ELR (cell line): ENCODE results near the gene CD83.

Source experiments
- DNase-seq: peaks from one replicate; pipeline ENCODE4 v3.0.0-alpha.2; 2015; ENCODE audit warnings: low read depth

The CD83 gene

DNA sequence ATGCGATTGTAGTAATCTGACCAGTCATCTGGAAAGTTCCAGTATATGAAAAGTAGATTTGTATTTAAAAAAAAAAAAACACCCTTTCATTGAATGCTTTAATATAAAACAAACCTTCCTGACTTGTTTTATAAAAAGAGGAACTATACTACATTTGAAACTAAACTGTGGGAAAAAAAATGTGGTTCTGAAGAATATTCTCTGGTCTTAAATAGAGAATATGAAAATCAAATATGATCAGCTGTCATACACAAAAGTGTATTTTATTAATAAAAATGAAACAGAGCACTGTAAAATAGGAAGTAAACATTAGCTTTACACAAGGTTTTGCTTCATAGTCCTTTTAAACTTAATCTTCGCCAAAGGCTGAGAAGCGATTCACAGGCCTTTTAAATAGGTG, 25.3 kb upstream of the CD83 start:
- DNase-seq = no peak

DNA sequence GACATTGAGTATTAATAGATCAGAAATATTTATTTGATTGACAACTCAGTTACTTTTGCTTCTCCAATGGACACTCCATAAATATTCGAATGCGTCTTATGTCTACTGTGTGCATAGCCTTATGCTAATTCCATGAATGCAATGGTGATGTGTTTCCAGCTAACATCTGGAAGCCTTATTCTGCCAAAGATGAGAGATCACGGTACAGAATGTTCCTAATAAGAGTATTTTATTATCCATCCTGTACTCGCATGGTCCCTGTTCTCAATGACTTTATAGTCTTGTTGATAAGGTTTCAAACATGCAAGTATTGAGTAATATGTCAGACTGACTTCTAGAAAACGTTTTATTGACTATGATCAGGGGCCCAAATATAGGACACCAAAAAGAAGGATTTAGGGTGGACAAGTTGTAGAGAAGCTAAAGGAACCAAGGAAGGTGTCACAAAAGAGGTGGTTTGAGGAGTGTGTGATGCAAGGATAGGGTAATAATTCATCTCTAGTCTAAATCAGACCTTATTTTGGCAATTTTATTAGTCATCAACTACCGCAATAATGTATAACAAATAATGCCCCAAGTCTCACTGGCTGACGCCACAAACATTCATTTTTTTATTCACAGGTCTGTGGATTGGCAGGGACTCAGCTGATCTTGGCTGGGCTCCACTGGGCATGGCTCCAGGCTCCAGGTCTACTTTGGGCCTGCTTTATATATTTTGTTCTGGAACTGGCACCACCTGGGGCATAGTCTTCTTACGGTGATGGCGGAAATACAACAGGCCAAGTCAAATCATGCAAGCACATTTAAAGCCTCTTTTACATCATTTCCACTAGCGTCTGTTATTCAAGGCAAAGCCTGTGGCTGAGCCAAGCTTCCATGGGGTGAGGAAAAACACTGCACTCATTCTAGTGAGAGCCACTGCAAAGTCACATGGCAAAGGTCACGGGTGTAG, 24.5 kb upstream of the CD83 start:
- no peak for DNase-seq

DNA sequence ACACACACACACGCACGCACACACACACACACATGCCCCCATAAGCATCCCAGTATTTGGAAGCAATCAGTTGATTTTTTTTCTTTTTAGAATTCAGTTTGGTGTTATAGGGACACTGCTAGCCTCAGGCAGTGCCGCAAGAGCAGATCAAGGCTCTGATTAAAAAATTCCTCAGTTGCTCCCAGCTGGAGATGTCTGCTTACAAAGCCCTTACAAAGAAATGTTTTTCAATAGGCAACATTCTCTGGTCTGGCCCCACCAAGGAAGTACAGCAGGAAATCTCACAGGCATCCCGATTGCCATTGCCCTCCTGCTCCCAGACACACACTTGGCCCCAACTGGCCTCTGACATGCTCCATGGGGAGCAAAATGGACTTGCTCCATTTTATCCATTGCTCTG, 22.9 kb upstream of the CD83 start:
- no peak for DNase-seq

DNA sequence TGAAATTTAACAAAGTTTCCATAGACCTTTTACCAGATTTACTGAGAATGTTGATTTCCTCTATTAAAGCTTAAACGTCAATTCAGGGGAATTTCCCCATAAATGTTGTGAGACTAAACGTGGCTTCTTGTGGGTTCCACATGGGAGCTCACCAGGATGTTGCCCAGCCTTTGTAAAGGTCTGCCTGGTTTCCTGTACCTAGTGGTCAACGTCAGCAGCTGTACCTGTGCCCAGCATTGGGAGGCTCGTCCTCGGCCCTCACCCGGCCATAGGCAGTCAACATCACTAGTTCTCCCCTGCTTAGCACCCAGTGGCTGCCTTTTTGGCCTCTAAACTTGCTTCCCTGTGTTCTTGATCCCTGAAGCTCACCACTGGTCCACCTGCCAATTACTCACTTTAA, 22.1 kb upstream of the CD83 start:
- DNase-seq = no peak

DNA sequence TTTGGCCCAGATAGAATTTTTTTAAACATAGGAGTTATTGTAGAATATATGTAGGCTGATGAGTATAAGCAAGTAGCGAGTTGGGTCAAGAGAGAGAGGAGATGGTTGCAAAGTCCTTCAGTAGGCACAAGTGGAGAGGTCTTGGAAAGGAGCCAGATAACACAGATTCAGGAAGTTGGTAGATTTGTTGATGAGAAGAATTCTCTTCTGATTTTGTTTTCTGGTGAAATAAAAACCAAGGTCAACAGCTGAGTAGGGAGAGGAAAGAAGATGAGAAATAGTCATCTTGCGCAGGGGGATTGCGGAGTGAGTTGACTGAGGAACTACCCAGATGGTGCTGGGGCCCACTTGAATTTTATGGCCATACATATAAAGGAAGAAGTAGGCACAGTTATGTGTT, 17.4 kb upstream of the CD83 start:
- no peak for DNase-seq

DNA sequence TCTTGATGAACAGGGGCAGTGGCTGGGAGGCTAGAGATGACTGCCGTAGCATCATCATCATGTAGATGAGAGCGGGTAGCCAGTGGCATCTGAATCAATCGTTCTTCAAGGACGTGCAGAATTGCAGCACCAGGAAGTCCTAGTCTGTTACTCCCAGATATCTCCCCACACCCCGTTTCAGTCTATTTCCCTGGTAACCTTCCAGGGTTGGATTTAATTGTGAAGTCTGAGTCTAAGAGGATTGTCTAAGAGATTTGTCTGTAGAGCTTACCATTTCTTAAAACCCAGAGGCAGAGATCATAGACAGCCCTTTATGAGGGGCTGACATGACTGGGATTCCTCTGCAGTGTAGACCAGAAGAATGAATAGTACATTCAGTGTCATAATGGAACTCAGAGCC, 16.6 kb upstream of the CD83 start:
- no peak for DNase-seq

DNA sequence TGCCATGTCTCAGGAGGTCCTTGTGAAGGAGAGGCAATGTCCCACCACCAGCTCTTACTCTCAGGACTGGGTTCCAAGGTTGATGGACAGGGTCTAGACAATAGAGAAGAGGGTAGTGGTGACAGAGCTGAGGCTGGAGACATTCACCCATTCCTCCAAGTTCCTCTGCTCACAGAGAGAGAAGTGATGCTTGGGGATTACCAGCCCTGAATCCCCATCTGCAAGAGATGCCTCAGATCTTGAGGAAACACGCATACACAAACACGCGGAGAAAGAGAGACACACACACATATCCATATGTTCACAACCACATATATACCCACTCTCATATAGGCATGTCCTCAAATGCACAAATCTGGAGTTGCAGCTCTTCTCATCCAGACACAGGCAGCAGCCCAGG, 15.2 kb upstream of the CD83 start:
- no peak for DNase-seq

DNA sequence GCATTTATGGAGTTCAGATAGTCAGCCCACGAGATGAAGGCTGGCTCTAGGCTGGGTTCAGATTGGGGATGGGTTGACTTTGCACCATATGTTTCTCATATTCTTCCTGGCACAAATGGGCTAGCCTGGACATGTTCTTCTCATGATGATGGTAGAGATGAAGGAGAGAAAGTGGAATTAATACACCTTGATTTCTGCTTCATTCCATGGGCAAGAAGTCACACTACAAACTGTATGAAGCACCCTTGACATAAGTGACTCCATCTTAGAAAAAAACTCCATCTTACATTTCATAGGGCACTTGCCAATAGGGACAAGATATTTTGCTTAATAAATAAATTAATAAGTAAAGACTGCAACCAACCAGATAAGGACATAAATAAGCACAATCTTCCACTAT, 12.0 kb upstream of the CD83 start:
- no peak for DNase-seq

DNA sequence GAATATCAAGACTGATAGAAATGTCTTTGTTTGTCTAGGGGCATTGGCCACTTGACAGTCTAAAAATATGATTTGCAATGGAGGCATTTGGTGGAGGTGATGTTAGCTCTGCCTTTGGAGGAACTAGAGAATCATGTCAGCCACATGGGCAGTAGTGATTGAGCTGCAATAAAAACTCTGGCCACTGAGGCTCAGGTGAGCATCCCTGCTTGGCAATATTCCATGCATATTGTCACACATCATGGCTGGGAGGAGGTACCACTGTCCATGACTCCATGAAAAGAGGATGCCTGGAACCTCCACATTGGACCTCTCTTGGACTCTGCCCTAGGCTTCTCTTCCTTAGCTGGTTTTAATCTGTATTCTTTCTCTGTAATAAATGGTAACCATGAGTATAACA, 10.6 kb upstream of the CD83 start:
- DNase-seq = no peak

DNA sequence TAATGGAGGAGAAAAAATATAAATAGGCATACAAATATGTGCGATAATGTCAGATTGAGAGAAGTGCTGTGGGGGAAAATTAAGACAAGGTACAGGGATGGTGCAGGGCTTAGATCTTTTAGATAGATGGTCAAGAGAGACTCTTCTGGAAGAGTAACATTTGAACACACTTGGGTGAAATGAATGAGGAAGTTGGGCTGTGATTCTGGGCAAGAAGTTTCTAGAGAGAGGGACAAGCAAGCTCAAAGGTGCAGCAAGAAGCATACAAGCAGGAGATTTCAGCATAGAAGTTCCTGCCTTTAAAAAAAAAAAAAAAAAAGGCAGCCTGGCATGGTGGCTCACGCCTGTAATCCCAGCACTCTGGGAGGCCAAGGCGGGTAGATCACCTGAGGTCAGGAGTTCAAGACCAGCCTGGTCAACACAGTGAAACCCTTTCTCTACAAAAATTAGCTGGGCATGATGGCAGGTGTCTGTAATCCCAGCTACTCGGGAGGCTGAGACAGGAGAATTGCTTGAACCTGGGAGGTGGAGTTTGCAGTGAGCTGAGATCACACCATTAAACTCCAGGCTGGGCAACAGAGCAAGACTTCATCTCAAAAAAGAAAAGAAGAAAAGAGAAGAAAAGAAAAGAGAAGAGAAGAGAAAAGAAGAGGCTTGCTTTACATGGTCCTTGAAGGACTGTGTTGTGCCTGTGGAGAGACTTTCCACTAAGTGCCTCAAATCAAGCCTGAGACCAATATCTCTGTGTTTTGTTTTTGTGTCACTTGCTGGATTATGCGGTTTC, 9.7 kb upstream of the CD83 start:
- no peak for DNase-seq

DNA sequence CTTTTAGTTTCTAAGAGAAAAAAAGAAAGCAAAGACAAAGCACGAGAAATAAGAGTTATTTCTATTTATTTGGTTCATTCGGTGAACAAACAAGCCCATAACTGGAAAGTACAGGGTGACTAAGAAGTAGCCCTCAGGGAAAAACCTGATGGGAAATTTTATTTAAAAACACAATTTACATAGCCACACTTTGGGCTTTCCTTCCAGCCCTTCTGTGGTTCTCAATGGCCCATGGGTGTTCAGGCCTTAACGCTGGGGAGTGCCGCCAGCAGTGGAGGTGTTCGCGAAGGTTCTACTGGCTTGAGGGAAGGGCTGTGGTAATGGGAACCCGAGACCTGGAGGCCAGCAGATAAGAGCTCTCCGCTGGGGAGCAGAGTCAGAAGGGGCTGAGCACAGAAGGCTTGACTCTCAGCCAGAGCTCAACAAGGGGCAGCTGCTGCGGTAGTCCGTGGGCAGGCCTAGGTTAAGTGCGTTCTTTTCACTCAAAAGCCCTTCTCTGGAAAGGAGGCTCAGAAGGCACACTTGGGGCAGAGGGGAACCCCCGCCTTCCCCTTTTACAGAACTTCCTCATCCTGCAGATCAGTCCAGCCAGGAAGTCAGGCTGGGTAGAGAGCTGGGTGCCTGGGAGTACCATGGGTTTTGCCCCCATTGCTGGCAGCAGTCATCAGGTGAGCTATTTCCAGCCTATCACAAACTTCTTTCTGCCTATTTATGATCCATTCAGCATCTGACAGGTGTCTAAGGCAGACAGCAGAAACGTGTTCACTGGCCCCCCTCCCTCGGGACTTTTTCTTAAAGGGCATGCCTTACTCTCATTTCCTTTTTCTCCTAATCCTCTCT, 8.8 kb upstream of the CD83 start:
- no peak for DNase-seq

DNA sequence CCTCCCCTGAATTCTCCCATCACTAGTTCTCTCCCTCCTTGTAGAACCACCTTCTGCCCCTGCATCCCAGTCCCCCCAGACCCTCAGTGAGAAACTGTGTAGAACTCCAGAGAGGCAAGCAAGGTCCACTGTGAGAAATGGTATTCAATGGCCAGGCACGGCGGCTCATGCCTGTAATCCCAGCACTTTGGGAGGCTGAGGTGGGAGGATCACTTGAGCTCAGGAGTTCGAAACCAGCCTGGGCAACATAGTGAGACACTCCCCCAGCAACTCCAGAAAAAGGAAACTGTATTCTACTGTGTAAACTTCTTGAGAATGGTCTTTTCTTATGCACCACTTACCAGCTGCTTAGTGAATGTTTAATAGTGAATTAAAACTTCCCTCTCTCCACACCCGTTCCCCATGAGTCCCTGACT, 8.2 kb upstream of the CD83 start:
- no peak for DNase-seq

DNA sequence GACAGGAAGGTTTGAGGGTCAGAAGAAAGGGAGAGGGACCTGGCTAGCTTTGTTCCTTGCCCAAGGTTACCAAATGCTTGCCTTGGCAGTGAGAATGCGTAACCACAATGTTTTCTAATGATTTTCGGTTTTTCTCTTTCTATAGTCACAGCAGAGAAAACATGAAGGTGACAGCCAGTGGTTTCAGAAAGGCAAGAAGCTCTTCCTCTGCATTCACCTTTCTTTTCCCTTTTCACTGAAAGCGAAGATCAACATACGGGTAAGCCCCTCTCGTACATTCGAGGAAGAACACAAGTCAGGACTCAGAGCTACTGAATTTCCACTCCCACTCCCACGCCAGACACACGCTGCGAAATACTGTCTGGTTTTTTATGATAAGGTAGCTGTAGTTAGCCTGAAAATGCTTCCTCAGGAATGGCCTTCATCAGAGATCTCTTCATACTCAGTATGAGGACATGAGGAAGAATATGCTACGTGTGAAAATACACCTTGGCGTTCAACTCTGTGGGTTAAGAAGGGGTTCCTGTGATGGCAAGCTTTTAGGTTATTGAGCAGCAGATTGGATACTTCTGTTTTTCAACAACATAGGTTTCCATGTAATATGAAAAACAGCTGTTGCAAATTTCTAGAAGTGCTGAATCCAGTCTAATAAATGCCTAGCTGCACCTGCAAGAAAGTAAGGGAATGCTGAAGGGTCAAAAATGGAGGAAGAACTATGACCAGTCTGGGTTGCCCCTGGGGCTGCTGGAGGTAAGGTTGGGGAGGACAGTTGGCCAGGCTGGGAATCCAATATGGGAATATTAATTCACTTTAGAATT, 7.4 kb upstream of the CD83 start:
- DNase-seq = no peak

DNA sequence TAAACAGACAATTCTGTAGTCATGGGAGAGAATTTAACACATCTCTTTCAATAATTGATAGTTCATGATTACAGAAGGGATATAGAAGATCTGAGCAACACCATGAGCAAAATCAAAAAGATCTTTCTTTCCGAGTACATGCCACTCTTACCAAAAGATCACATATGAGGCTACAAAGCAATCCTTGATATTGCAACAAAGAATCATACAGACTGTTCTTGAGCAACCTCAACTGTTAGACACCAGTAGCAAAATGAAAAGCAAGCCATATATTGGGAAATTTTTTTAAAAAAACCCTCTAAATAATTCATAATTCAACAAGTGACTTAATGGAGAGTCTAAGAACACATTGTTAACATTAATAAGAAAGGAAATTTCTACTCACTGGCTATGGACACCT, 3.6 kb upstream of the CD83 start:
- DNase-seq = no peak

DNA sequence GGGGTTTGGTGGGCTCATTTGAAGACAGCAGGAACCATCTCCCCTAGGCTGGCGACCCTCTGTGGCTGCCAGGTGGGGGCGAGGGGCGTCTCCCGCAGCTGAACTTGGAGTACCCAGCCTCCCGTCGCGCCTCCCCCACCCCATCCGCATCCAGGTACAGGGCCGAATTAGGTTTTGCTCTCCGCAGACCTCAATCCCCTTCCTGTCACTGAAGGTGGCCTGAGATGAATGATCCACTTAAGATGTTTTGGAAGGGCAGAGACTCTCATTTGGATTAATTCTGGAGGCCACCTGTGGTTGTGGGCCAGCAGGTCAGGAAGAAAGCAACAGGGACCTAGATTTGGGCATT, 493 bp downstream of the CD83 start:
- DNase-seq = no peak

DNA sequence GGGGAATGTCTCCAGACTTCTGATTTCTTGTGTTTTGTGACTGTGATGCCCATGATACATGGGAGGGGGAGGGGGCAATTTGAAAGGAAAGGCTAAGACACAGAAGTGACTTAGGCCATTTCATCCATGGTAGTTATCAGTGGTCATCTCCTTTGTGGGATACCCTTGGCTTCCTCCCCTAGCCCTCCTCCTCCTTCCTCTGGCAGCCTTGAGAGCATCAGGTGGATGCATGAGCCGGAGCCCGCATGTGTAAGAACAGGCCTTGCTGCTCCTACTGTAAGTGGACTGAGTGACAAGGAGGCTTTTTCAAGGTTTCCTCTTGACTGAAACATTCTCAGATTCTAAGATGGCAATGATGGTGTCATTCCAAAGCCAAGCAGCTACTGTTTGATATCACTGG, 874 bp downstream of the CD83 start:
- no peak for DNase-seq

DNA sequence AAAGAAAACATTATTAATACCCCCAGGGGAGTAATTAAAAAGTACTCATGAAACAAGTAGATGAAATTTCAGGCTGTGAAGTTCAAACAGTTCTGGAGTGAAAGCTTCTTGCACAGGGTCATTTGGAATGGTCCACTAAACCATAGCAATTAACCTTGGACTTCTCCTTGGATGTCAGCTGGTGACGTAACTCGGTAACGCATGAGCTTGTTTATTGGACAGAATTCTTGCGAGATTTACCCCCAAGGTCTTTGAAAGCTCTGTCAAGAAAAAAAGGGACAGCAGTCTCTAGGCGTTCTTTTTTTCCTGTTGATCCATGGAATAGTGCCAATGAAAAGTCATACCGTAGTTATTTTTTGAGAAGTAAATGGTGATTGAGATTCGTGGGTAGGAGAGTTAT, 2.2 kb downstream of the CD83 start:
- DNase-seq = no peak

DNA sequence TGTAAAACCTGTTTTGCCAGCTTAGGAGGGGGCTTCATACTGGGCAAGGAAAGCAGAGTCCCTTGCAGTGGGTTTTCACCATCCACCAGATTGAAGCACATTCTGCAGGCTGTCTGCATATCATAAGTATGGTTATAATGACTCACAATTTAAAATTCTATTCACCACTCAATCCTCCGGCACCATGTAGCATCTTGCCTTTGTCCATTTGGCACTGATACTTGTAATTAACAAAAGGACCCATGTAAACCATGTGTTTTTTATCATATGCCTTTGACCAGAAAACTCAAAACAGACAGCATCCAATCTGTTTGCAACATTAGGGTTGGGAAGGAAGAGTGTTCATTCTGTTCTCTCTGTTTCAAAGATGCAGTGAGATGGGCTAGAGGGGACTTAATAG, 3.0 kb downstream of the CD83 start:
- DNase-seq = no peak

DNA sequence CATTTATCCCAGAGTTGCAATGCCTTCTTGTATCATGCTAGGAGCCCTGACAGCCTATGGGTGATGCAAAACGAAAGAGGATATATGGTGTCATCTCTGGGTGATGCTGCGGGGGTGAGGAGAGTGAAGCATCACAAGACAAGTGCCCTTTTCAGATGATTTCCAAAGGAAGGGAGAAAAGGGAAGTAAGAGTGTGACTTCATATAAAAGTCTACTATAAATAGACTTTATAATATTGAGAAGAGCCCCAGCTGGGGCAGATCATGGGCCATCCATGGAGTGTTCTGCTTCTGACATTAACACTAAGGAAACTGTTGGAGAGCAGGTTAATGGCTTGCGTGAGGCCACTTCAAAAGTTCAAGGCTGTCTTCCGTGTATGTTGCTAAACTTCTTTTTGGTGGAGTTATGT, 4.4 kb downstream of the CD83 start:
- DNase-seq = no peak

DNA sequence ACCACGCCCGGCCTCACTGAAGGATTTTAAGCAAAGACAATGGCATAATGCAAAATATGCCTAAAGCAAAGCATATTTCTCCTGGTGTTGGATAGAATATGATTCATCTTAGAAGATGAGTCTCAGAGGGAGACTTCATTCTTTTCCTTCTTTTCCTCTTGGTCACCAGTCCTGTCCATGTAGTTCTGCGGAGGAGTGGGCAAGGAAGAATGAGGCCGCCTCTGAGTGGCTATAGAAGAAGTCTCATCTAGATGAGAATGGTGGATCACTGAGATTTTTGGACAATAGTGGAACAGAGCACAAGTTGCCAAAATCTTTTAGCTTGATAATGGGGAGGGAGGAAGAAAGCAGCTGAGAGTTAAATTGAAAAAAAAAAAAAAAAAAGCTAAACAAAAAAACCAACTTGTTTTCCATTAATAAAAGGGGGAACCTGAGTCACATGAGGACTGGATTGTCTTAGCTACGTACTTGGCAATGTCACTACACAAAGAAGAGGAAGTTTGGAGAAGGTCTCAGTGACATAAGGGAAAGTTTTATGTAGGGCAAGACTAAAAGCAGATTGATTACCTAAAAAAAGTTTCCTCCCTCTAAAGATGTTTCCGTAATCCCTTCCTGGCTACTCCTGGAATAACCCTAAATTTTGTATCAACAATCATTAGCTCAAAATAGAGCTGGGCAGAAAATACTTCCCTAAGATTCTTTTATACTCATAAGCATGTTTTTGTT, 6.0 kb downstream of the CD83 start:
- peak; percentile 57 for DNase-seq

DNA sequence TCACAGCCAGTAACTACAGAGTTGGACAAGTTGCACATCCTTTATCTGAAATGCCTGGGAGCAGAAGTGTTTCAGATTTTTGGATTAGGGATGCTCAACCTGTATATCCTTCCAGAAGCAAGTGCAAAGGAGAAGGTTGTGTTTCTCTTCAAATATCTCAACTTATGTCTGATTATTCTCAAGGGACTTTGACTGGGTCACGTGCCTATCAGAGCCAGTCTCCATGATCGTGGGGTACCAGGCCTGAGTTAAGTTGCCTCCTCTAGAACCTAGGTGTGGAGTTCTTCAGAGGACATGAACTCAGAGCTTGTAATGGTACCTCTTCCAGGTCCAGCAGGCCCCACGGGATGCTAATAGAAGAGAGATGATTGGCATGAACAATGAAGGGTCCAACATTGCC, 7.8 kb downstream of the CD83 start:
- no peak for DNase-seq
